ENCODE measurements around the gene RPL10.

Gene RPL10

GRCh38 chrX:154357205-154357604, 41.0 kb upstream of the RPL10 start:
- TF ChIP-seq Cebpa-rat (IDR thresholded peaks at IDR 0.05) = no peak
- Histone ChIP-seq H3K4me2 (no peak overlapping the region), H3K9ac (no peak overlapping the region), H3K9me3 (replicated peaks in 1 of 11) (peaks cover 0 to 60% (median 25%) of the 10 kb centered on the region in 11 experiments; a peak in 15 of 22 replicates), H3K4me1 (peaks cover 0 to 53% (median 0%) of the 10 kb centered on the region in 10 experiments; a peak in 4 of 20 replicates), H3K36me3 (peaks cover 94 to 100% (median 98%) of the 10 kb centered on the region in 11 experiments), H3K4me3 (no peak overlapping the region), H4K20me1 (peaks cover 22 to 100% (median 100%) of the 10 kb centered on the region in 11 experiments; a peak in 21 of 22 replicates), H3K27ac (no peak overlapping the region), H3K27me3 (peaks cover 0 to 42% (median 9%) of the 10 kb centered on the region in 11 experiments; a peak in 13 of 22 replicates)

DNA sequence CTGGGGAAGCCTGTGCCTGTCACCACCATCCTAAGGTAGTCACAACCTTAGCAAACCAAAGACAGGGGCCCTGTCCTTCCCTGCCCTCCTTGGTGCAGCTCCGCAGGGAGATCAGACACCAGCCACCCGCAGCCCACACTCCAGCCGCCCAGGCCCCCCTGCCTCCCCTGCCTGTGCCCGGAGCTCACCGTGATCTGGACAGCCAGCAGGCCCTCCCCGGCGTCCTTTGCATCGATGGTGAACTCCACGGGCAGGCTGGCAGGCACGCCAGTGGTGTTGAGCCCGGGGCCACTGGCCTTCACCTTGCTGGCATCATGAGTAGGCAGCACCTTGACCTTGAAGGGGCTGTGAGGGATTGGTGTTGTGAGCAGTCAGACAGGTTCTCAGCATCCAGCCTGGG, 40.2 kb upstream of the RPL10 start:
- Histone ChIP-seq H3K27me3 (peaks cover 0 to 34% (median 3%) of the 10 kb centered on the region in 11 experiments; a peak in 10 of 22 replicates), H3K4me3 (no peak overlapping the region), H3K4me2 (no peak overlapping the region), H3K9ac (peak overlapping the region in 2 of 11 experiments; percentile 31 to 45; a peak in 2 of 22 replicates), H3K27ac (no peak overlapping the region), H3K36me3 (peaks cover 94 to 100% (median 98%) of the 10 kb centered on the region in 11 experiments), H3K9me3 (replicated peaks in 1 of 11) (peaks cover 0 to 68% (median 31%) of the 10 kb centered on the region in 11 experiments; a peak in 15 of 22 replicates), H3K4me1 (peaks cover 0 to 45% (median 0%) of the 10 kb centered on the region in 10 experiments; a peak in 2 of 20 replicates), H4K20me1 (peaks cover 22 to 100% (median 100%) of the 10 kb centered on the region in 11 experiments; a peak in 21 of 22 replicates)
- TF ChIP-seq Cebpa-rat (IDR thresholded peaks at IDR 0.05) = no peak

DNA sequence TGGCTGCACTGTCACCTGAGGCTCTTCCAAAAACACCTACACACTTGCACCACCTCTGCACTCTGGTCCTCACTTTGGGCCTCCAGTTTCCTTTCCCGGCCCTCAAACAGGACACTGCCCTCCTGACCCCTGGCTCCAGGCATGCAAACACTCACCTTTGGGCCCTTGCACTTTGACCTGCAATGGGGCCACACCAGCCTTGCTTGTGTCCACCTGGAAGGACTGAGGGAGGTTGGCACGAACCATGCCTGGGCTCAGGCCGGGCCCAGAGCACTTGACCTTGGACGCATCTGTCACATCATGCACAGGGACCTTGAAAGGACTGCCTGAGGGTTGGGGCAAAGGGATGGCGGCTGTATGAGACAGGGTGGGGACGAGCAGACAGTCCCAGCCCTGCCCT, 39.3 kb upstream of the RPL10 start:
- H3K4me3 ChIP-seq = no peak overlapping the region
- peaks cover 22 to 100% (median 100%) of the 10 kb centered on the region in 11 experiments; a peak in 21 of 22 replicates for H4K20me1 ChIP-seq
- peaks cover 94 to 100% (median 98%) of the 10 kb centered on the region in 11 experiments for H3K36me3 ChIP-seq
- peaks cover 0 to 26% (median 1%) of the 10 kb centered on the region in 11 experiments; a peak in 7 of 22 replicates for H3K27me3 ChIP-seq
- H3K4me1 ChIP-seq = peaks cover 0 to 37% (median 0%) of the 10 kb centered on the region in 10 experiments; a peak in 1 of 20 replicates
- no peak overlapping the region for H3K4me2 ChIP-seq
- H3K9me3 ChIP-seq (replicated peaks in 1 of 11) = peaks cover 0 to 70% (median 33%) of the 10 kb centered on the region in 11 experiments; a peak in 15 of 22 replicates
- H3K9ac ChIP-seq = peak overlapping the region in 2 of 11 experiments; percentile 24 to 45; a peak in 2 of 22 replicates
- no peak overlapping the region for H3K27ac ChIP-seq
- no peak for TF ChIP-seq Cebpa-rat (IDR thresholded peaks at IDR 0.05)

DNA sequence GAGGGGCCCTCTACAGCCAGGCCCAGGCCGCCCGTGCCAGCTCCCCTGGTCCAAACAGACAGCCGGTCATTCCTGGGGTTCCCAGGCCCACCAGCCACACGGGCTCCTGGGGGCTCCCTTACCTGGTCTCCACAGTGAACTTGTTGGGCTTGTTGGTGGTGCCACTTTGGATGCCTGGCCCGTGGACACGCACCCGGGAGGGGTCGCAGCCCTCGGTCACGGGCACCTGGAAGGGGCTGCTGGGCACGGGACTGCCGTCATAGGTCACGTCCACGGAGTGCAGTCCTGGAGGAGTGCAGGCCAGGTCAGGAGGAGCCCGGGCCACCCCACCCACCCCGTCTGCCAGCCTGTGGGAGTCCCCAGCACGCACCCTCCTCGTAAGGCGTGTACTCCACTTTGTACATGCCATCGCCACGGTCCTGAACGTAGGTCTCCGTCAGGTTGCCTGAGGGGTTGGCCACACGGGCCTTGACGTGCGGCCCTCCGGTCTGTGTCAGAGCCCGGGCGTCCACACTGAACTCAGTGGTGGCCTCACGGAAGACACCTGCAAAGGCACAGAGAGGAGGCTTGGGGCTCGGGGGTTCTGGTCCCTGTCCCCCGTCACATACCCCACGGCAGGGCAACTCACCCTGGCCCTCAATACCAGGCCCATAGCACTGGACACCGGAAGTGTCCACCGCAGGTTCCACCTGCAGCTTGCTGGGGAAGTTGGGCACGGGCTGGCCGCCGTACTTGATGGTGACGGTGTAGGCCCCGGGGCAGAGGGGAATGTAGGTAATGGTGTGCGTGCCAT, 38.6 kb upstream of the RPL10 start:
- Histone ChIP-seq H3K27ac (no peak overlapping the region), H3K9ac (no peak overlapping the region), H3K9me3 (replicated peaks in 1 of 11) (peaks cover 0 to 78% (median 40%) of the 10 kb centered on the region in 11 experiments; a peak in 15 of 22 replicates), H3K4me3 (no peak overlapping the region), H4K20me1 (peaks cover 19 to 100% (median 100%) of the 10 kb centered on the region in 11 experiments; a peak in 21 of 22 replicates), H3K27me3 (peaks cover 0 to 18% (median 0%) of the 10 kb centered on the region in 11 experiments; a peak in 7 of 22 replicates), H3K36me3 (peaks cover 94 to 100% (median 98%) of the 10 kb centered on the region in 11 experiments), H3K4me2 (no peak overlapping the region), H3K4me1 (peaks cover 0 to 34% (median 0%) of the 10 kb centered on the region in 10 experiments; a peak in 1 of 20 replicates)
- no peak for TF ChIP-seq Cebpa-rat (IDR thresholded peaks at IDR 0.05)

- H3K9me3 ChIP-seq (replicated peaks in 1 of 11) = peaks cover 0 to 80% (median 41%) of the 10 kb centered on the region in 11 experiments; a peak in 15 of 22 replicates
- H3K4me3 ChIP-seq = no peak overlapping the region
- no peak overlapping the region for H3K4me2 ChIP-seq
- H3K9ac ChIP-seq = no peak overlapping the region
- TF ChIP-seq Cebpa-rat (IDR thresholded peaks at IDR 0.05) = no peak
- H3K27ac ChIP-seq = no peak overlapping the region
- peaks cover 22 to 100% (median 100%) of the 10 kb centered on the region in 11 experiments; a peak in 21 of 22 replicates for H4K20me1 ChIP-seq
- peaks cover 94 to 100% (median 98%) of the 10 kb centered on the region in 11 experiments for H3K36me3 ChIP-seq
- peaks cover 0 to 17% (median 0%) of the 10 kb centered on the region in 11 experiments; a peak in 6 of 22 replicates for H3K27me3 ChIP-seq
- peaks cover 0 to 28% (median 0%) of the 10 kb centered on the region in 10 experiments; a peak in 1 of 20 replicates for H3K4me1 ChIP-seq
These were observed 37.9 kb upstream of the RPL10 start for GRCh38 chrX:154360155-154360713.

DNA sequence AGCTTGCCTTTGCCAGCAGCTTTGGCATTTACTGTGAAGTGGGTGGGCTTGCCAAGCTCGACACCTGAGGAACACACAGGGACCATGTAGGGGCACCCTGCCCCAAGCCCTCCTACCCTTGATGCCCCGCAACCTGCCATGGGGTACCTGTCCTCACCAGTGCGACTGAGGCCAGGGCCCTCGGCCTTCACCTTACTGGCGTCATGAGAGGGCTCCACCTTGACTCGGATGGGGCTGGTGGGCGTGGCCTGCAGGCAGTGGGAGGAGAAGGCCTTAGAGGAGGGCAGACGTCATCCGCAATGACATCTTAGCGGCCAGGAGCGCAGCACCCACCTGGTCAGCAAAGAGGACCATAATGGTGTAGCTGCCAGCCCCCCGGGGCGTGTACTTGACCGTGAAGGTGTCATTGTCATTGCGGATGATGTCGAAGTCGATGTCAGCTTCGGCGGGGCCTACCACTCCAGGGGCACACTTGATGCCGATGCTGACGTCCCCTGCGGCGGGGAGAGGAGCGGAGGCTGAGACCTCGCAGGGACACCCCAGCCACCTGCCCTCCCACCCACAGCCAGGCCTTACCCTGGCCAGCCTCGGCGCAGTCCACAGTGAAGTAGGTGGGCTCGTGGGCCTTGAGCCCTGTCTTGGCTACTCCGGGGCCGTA, 36.0 kb upstream of the RPL10 start:
- peaks cover 97 to 100% (median 98%) of the 10 kb centered on the region in 11 experiments for H3K36me3 ChIP-seq
- peaks cover 12 to 100% (median 100%) of the 10 kb centered on the region in 11 experiments for H4K20me1 ChIP-seq
- TF ChIP-seq Cebpa-rat (IDR thresholded peaks at IDR 0.05) = no peak

DNA sequence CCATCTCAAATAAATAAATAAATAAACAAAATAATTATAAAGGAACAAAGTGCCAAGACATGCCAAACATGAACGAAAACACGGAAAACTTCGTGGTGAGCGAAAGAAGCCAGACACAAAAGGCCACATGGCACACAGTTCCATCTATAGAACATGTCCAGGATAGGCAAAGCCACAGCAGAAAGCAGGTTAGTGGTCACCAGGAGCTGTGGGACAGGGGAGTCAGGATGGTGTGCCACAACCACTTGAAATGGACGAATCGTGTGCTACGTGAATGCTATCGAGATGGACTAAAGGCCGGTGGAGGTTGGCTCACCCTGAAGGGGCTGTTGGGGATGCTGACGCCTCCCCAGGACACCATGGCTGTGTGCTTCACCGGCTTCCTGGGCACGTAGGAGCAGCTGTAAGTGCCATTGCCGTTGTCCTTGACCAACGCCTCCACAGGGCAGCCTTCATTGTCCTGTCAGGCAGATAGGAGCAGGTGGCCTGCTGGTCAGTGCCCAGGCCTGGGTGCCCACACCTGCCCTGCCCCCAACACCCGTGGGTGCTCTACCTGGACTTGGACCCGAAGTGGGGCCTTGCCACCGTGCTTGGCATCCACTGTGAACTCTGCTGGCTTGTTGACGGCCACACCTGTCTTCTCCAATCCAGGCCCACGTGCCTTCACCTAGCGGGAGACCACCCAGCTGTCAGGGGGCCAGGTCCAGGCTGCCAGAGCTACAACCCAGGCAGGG, 34.3 kb upstream of the RPL10 start:
- peaks cover 22 to 100% (median 95%) of the 10 kb centered on the region in 11 experiments for H4K20me1 ChIP-seq
- TF ChIP-seq Cebpa-rat (IDR thresholded peaks at IDR 0.05) = no peak
- peak overlapping the region in 1 of 11 experiments; percentile 6; a peak in 3 of 22 replicates for H3K9ac ChIP-seq
- 0 out of 22 replicates have a peak overlapping the region, but pooled peaks of 1 of the 11 experiments have one; percentile 0 for H3K27ac ChIP-seq
- H3K9me3 ChIP-seq (replicated peaks in 1 of 11) = peaks cover 0 to 84% (median 53%) of the 10 kb centered on the region in 11 experiments; a peak in 16 of 22 replicates
- no peak overlapping the region for H3K4me2 ChIP-seq
- peaks cover 0 to under 1% (median 0%) of the 10 kb centered on the region in 11 experiments; a peak in 4 of 22 replicates for H3K27me3 ChIP-seq
- peaks cover 13 to 33% (median 19%) of the 10 kb centered on the region in 10 experiments; a peak in 19 of 20 replicates for H3K4me1 ChIP-seq
- no peak overlapping the region for H3K4me3 ChIP-seq
- peaks cover 88 to 94% (median 91%) of the 10 kb centered on the region in 11 experiments for H3K36me3 ChIP-seq

More for the DNA sequence above, 36.0 kb upstream of the RPL10 start:
- Histone ChIP-seq H3K27me3 (peaks cover 0 to 12% (median 0%) of the 10 kb centered on the region in 11 experiments; a peak in 6 of 22 replicates), H3K9ac (0 out of 22 replicates have a peak overlapping the region, but pooled peaks of 1 of the 11 experiments have one; percentile 34), H3K4me1 (peaks cover under 1 to 36% (median 8%) of the 10 kb centered on the region in 10 experiments; a peak in 17 of 20 replicates), H3K9me3 (replicated peaks in 1 of 11) (peaks cover 0 to 82% (median 47%) of the 10 kb centered on the region in 11 experiments; a peak in 16 of 22 replicates), H3K4me3 (no peak overlapping the region), H3K27ac (no peak overlapping the region), H3K4me2 (no peak overlapping the region)
